NT2/D1 (cell line): ENCODE data around the gene DAPP1.

Source experiments
- SUZ12 ChIP-seq: IDR thresholded peaks from 2 replicates; pipeline ENCODE4 v1.6.1; 2011; ENCODE audit not compliant: insufficient read length, insufficient read depth; ENCODE audit errors: extremely low read depth
- YY1 ChIP-seq: IDR thresholded peaks from 2 replicates; pipeline ENCODE4 v1.6.1; 2011; ENCODE audit not compliant: insufficient read length, insufficient read depth
- ZNF274 ChIP-seq: IDR thresholded peaks from 2 replicates; pipeline ENCODE4 v1.6.1; 2011; ENCODE audit warnings: mild to moderate bottlenecking, low read depth, low read length

- TF ChIP-seq ZNF274: no peak
- no peak for TF ChIP-seq YY1
- TF ChIP-seq SUZ12: no peak
Measured at GRCh38 chr4:99790796-99791617, 25.6 kb upstream of the DAPP1 start.
